ENCODE measurements around the gene DOCK1.

DNA sequence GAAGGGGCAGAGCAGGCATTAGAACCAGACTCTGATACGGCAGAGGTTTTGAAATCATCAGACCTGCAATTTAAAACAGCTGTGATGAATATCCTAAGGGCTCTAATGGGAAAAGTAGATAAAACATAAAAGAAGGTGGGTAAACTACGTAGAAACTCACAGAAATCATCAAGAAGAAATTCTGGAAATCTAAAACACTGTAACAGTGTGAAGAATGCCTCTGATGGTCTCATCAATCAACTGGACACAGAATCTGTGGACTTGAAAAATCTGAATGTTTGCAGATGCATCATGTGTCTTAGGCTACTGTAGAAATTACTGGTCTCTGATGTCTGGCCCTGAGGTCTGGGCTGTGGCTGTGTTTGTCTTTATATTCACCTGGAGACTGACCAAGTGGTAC is 470.8 kb downstream of the DOCK1 start:
- TF ChIP-seq, protein P1, sequence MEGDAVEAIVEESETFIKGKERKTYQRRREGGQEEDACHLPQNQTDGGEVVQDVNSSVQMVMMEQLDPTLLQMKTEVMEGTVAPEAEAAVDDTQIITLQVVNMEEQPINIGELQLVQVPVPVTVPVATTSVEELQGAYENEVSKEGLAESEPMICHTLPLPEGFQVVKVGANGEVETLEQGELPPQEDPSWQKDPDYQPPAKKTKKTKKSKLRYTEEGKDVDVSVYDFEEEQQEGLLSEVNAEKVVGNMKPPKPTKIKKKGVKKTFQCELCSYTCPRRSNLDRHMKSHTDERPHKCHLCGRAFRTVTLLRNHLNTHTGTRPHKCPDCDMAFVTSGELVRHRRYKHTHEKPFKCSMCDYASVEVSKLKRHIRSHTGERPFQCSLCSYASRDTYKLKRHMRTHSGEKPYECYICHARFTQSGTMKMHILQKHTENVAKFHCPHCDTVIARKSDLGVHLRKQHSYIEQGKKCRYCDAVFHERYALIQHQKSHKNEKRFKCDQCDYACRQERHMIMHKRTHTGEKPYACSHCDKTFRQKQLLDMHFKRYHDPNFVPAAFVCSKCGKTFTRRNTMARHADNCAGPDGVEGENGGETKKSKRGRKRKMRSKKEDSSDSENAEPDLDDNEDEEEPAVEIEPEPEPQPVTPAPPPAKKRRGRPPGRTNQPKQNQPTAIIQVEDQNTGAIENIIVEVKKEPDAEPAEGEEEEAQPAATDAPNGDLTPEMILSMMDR (IDR thresholded peaks at IDR 0.05; ENCODE audit: poor library complexity, severe bottlenecking) = no peak
- no peak for TF ChIP-seq EZH2 (IDR thresholded peaks at IDR 0.05; ENCODE audit: borderline replicate concordance, insufficient read depth, low read length, poor library complexity, severe bottlenecking)
- TF ChIP-seq MXI1 (conservative IDR thresholded peaks at IDR 0.05; ENCODE audit: poor library complexity, severe bottlenecking) = no peak
- TF ChIP-seq EP300 (conservative IDR thresholded peaks at IDR 0.05; ENCODE audit: poor library complexity, severe bottlenecking) = no peak

Measured in neural cell (in vitro differentiated cells).